ENCODE measurements around the gene MUC4.
"Not testable (repeated sequence)": the region's sequence is repeated elsewhere in the genome, so short reads cannot be mapped to it uniquely, and the experiment has no call there.

MUC4 gene

GRCh38 chr3:195715583-195716266 is 96.0 kb downstream of the MUC4 start:
- no peak for DNase-seq (ENCODE audit: low read depth)

DNA sequence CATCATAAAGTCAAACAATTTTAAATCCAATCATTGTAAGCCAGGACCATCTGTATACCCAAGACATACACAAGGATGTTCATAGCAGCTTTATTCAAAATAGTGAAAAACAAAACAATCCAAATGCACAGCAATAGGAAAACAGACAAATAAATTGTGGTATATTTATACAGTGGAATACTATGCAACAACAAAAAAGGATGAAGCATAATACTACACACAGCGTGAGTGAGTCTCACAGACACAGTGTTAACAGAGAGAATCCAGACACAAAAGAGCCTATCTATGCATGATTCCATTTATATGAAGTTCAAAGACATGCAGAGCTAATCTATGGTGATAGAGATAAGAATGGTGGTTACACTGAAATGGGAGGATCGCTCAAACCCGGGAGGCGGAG is 96.6 kb downstream of the MUC4 start:
- DNase-seq (ENCODE audit: low read depth) = no peak

GRCh38 chr3:195714380-195715011 is 97.2 kb downstream of the MUC4 start:
- no peak for DNase-seq (ENCODE audit: low read depth)

DNA sequence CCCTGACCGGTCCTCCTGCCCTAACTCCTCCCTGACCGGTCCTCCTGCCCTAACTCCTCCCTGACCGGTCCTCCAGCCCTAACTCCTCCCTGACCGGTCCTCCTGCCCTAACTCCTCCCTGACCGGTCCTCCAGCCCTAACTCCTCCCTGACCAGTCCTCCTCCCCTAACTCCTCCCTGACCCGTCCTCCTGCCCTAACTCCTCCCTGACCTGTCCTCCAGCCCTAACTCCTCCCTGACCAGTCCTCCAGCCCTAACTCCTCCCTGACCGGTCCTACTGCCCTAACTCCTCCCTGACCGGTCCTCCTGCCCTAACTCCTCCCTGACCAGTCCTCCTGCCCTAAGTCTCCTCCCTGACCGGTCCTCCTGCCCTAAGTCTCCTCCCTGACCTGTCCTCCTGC is 98.6 kb downstream of the MUC4 start:
- DNase-seq (ENCODE audit: low read depth) = not testable (repeated sequence)

GRCh38 chr3:195712535-195712910 is 99.2 kb downstream of the MUC4 start:
- not testable (repeated sequence) for DNase-seq (ENCODE audit: low read depth)

GRCh38 chr3:195711813-195712534 is 99.8 kb downstream of the MUC4 start:
- DNase-seq (ENCODE audit: low read depth) = no peak

DNA sequence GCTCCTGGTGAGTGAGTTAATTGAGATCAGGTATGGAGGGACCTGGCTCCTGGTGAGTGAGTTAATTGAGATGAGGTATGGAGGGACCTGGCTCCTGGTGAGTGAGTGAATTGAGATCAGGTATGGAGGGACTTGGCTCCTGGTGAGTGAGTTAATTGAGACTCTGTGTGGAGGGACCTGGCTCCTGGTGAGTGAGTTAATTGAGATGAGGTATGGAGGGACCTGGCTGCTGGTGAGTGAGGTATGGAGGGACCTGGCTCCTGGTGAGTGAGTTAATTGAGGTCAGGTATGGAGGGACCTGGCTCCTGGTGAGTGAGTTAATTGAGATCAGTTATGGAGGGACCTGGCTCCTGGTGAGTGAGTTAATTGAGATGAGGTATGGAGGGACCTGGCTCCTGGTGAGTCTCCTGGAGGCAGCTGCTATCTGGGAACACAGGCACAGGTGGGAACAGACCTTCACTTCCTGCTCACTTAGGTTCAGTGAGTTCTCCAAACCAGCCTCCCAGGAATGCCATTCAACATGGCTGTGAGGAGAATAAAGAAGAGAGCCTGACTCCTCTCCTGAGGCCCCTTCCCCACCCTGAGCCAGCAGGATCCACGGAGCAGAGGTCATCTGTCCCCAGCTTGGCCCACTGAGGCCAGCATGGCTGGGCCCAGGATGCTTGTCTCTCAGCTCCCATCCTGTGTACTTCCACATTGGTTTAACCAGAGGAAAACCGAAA is 100.5 kb downstream of the MUC4 start:
- not testable (repeated sequence) for DNase-seq (ENCODE audit: low read depth)

- DNase-seq (ENCODE audit: low read depth) = not testable (repeated sequence)
Observed at GRCh38 chr3:195710126-195710905, 101.4 kb downstream of the MUC4 start.

GRCh38 chr3:195709676-195710085 is 102.0 kb downstream of the MUC4 start:
- DNase-seq (ENCODE audit: low read depth) = no peak

DNA sequence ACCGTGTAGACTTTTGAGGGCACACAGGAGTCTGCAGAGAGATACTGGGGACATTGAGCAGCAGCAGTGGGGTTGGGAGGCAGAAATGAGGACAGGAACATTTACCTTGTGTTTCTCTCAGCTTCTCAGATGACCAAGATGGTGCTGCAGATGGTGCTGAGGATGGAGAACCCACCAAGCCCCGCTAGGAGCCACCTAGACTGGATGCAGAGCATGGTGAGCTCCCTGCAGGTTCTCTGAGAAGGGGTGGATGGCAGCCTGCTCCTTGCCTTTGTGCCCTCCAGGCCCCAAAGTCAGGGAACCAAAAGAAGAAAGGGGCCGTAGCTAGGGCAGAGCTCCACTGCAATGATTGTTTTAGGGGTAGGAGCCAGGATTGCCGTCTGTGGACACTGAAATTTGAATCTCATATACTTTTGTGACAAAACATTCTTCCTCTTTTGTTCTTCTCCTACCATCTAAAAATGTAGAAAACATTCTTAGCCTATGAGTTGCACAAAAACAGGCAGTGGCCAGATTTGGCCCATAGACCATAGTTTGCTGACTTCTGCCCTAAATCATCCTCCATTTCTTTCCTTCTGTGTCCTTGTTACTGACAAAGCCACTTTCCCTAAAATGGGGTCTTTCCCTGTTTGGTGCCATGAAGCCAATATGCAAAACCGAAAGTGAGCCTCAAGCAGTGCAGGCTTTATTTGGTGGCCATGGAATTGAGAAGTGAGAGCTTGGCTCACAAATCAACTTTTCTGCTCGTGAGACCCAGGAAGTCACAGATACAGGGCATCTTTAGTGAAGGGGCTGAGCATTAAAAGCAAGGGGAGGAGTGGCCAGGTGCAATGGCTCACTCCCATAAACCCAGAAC is 102.9 kb downstream of the MUC4 start:
- DNase-seq (ENCODE audit: low read depth) = no peak

DNA sequence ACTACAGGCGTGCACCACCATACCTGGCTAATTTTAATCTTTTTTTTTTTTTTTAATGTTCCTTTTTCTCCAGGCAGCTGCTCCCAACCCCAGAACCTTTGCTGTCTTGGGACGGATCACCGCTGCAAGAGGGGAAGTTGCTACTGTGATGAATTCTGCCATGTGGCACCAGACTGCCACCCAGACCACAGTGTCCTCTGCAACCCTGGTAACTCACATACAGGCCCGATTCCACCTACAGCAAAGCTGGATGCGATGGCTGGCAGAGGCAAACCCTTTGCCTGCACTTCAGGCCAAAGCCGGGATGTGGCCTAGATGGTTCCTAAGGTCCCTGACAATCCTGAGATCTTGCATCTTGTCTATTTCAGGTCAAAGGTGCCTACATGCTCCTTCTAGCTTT is 103.7 kb downstream of the MUC4 start:
- DNase-seq (ENCODE audit: low read depth) = no peak

GRCh38 chr3:195705081-195705991 is 106.4 kb downstream of the MUC4 start:
- DNase-seq (ENCODE audit: low read depth) = no peak

GRCh38 chr3:195704433-195704999 is 107.2 kb downstream of the MUC4 start:
- DNase-seq (ENCODE audit: low read depth) = no peak

- DNase-seq (ENCODE audit: low read depth) = no peak
Observed at GRCh38 chr3:195703776-195704175, 108.0 kb downstream of the MUC4 start.

- no peak for DNase-seq (ENCODE audit: low read depth)
Observed at GRCh38 chr3:195701042-195701915, 110.5 kb downstream of the MUC4 start.

GRCh38 chr3:195700319-195700718 is 111.4 kb downstream of the MUC4 start:
- no peak for DNase-seq (ENCODE audit: low read depth)

DNA sequence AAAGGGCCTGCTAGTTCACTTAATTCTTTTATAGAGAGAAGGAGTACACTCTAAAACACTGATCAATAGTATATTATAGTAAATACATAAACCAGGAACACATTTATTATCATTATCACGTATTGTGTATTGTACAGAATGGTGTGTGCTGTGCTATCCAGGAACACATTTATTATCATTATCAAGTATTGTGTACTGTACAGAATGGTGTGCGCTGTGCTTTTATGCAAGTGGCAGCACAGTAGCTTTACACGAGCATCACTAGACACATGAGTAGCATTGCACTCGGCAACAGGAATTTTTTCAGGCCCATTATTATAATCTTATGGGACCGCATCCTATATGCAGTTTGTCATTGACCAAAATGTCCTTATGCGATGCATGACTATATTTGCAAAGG is 111.9 kb downstream of the MUC4 start:
- no peak for DNase-seq (ENCODE audit: low read depth)

DNA sequence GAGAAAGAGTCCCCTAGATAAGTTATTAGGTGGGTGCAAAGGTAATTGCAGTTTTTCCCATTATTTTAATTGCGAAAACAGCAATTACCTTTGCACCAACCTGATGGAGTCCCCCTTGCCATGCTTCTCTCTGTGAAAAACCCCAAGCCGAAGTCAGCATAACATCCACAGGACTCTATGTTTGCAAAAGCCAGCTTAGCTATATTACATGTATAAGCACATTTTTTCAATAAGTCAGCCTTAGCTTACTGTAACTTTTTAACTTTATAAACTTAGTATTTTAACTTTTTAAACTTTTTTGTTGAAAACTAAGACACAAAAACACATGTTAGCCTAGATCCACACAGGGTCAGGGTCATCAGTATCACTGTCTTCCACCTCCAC is 112.3 kb downstream of the MUC4 start:
- DNase-seq (ENCODE audit: low read depth) = no peak
